ENCODE measurements around the gene ATOX1. TPM values are rescaled to one million over a fixed set of nuclear protein-coding genes. Genes with fewer than 3 reads are reported as not detected.

Gene ATOX1
- total and polyA plus RNA-seq, 10 of the 15 experiments (the other 5 are each of a cell fraction or from before 2014, with no cell fraction given) = 130 to 642 (median 245) TPM

DNA sequence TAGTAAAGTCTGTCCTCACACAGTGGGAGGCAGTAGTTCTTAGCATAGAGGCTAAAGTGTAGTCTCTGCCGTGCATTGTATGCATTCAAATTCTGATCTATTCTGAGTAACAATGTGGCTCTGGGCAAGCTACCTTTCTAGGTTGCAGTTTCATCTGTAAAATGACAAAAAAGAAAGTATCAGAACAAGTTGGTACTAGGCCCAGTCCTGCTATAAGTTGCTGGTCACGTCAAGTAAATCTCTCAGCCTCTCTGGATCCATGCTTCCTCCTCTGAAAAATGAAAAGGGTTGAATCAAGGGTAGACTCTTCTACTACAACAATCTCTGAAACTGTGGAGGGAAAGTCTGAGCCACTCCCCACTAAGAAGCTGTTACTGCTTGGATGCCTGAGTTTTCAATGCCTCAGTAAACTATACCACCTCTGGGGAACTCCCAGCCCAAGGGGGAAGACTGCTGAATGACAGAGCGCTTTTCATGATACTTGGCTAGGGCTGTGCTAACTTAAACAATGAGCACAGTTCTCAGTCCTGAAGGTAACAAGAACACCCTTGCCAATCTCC is 37.3 kb downstream of the ATOX1 start (continued):
- TF ChIP-seq, protein P1, sequence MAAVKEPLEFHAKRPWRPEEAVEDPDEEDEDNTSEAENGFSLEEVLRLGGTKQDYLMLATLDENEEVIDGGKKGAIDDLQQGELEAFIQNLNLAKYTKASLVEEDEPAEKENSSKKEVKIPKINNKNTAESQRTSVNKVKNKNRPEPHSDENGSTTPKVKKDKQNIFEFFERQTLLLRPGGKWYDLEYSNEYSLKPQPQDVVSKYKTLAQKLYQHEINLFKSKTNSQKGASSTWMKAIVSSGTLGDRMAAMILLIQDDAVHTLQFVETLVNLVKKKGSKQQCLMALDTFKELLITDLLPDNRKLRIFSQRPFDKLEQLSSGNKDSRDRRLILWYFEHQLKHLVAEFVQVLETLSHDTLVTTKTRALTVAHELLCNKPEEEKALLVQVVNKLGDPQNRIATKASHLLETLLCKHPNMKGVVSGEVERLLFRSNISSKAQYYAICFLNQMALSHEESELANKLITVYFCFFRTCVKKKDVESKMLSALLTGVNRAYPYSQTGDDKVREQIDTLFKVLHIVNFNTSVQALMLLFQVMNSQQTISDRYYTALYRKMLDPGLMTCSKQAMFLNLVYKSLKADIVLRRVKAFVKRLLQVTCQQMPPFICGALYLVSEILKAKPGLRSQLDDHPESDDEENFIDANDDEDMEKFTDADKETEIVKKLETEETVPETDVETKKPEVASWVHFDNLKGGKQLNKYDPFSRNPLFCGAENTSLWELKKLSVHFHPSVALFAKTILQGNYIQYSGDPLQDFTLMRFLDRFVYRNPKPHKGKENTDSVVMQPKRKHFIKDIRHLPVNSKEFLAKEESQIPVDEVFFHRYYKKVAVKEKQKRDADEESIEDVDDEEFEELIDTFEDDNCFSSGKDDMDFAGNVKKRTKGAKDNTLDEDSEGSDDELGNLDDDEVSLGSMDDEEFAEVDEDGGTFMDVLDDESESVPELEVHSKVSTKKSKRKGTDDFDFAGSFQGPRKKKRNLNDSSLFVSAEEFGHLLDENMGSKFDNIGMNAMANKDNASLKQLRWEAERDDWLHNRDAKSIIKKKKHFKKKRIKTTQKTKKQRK (IDR thresholded peaks at IDR 0.05; ENCODE audit: low read depth, low read length) = no peak
- TF ChIP-seq SUZ12 (IDR thresholded peaks at IDR 0.05; ENCODE audit: unreplicated experiment) = no peak
- TF ChIP-seq CBX3 (IDR thresholded peaks at IDR 0.05; ENCODE audit: borderline replicate concordance, low read depth) = no peak
- peak; percentile 91 for TF ChIP-seq ZNF24 (IDR thresholded peaks at IDR 0.05)
- TF ChIP-seq ZZZ3 (IDR thresholded peaks at IDR 0.05; ENCODE audit: control insufficient read depth, insufficient read length, low read depth) = no peak
- no peak for TF ChIP-seq ZNF622 (IDR thresholded peaks at IDR 0.05)
- TF ChIP-seq PAX8 (IDR thresholded peaks at IDR 0.05) = no peak
- TF ChIP-seq POLR2A (IDR thresholded peaks at IDR 0.05; ENCODE audit: low read depth, low read length) = no peak
- no peak for TF ChIP-seq MYC (IDR thresholded peaks at IDR 0.05; ENCODE audit: insufficient read depth, insufficient read length, insufficient replicate concordance, low read length, severe bottlenecking)
- TF ChIP-seq PKNOX1 (IDR thresholded peaks at IDR 0.05) = peak; percentile 86
- TF ChIP-seq ESRRA (IDR thresholded peaks at IDR 0.05; ENCODE audit: low read length) = no peak
- TF ChIP-seq CHD4 (IDR thresholded peaks at IDR 0.05) = no peak
- no peak for TF ChIP-seq PAX5 (IDR thresholded peaks at IDR 0.05; ENCODE audit: borderline replicate concordance, low read depth, low read length)
- peak; percentile 80 for TF ChIP-seq MEF2B (IDR thresholded peaks at IDR 0.05; ENCODE audit: partially characterized antibody, poor library complexity, severe bottlenecking)
- TF ChIP-seq, protein P2, sequence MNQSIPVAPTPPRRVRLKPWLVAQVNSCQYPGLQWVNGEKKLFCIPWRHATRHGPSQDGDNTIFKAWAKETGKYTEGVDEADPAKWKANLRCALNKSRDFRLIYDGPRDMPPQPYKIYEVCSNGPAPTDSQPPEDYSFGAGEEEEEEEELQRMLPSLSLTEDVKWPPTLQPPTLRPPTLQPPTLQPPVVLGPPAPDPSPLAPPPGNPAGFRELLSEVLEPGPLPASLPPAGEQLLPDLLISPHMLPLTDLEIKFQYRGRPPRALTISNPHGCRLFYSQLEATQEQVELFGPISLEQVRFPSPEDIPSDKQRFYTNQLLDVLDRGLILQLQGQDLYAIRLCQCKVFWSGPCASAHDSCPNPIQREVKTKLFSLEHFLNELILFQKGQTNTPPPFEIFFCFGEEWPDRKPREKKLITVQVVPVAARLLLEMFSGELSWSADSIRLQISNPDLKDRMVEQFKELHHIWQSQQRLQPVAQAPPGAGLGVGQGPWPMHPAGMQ (IDR thresholded peaks at IDR 0.05; ENCODE audit: borderline replicate concordance) = no peak
- peak; percentile 9; the same call in 1 of the 2 replicates for TF ChIP-seq CREM (IDR thresholded peaks at IDR 0.05; ENCODE audit: low read depth)
- TF ChIP-seq ZNF274 (IDR thresholded peaks at IDR 0.05; ENCODE audit: insufficient read depth, insufficient read length) = no peak
- TF ChIP-seq HDGF (IDR thresholded peaks at IDR 0.05) = no peak
- 0 out of 2 replicates have a peak, but pooled peaks have one; percentile 40 for TF ChIP-seq TARDBP (IDR thresholded peaks at IDR 0.05; ENCODE audit: borderline replicate concordance)
- TF ChIP-seq SMAD1 (IDR thresholded peaks at IDR 0.05; ENCODE audit: low read depth, partially characterized antibody) = no peak
- no peak for TF ChIP-seq HDAC2 (IDR thresholded peaks at IDR 0.05)
- no peak for TF ChIP-seq SREBF2 (IDR thresholded peaks at IDR 0.05; ENCODE audit: low read length)
- no peak for TF ChIP-seq KLF5 (IDR thresholded peaks at IDR 0.05; ENCODE audit: partially characterized antibody)
- TF ChIP-seq ASH2L (IDR thresholded peaks at IDR 0.05; ENCODE audit: borderline replicate concordance, low read depth) = peak; percentile 70; the same call in 1 of the 2 replicates
- TF ChIP-seq, protein P3, sequence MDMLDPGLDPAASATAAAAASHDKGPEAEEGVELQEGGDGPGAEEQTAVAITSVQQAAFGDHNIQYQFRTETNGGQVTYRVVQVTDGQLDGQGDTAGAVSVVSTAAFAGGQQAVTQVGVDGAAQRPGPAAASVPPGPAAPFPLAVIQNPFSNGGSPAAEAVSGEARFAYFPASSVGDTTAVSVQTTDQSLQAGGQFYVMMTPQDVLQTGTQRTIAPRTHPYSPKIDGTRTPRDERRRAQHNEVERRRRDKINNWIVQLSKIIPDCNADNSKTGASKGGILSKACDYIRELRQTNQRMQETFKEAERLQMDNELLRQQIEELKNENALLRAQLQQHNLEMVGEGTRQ (IDR thresholded peaks at IDR 0.05; ENCODE audit: borderline replicate concordance, low read depth, low read length) = no peak
- no peak; the same call in 1 of the 2 replicates for TF ChIP-seq CBFB (IDR thresholded peaks at IDR 0.05; ENCODE audit: low read depth)
- TF ChIP-seq MXI1 (IDR thresholded peaks at IDR 0.05; ENCODE audit: low read depth, low read length) = no peak; the same call in 1 of the 2 replicates
